Amniotic epithelial cell (primary cell): ENCODE data around the gene BLMH.

Experiments used
- DNase-seq: peaks from one replicate; pipeline ENCODE4 v3.0.0-alpha.2; 2010; ENCODE audit warnings: low read depth

Gene BLMH

GRCh38 chr17:30304778-30305177, 13.0 kb upstream of the BLMH start:
- DNase-seq, result peak; percentile 50

- DNase-seq, result no peak
Observed at GRCh38 chr17:30302241-30302640, 10.5 kb upstream of the BLMH start.

- no peak for DNase-seq
Observed at GRCh38 chr17:30300818-30301217, 9.1 kb upstream of the BLMH start.

GRCh38 chr17:30299000-30299399, 7.3 kb upstream of the BLMH start:
- DNase-seq, result peak; percentile 4

- no peak for DNase-seq
Observed at GRCh38 chr17:30297715-30298114, 6.0 kb upstream of the BLMH start.

- DNase-seq, result no peak
Observed at GRCh38 chr17:30296499-30297080, 4.8 kb upstream of the BLMH start.

GRCh38 chr17:30292286-30292858, 628 bp upstream of the BLMH start:
- DNase-seq, result peak; percentile 40

- peak; percentile 29 for DNase-seq
Observed at GRCh38 chr17:30290696-30291542, 825 bp downstream of the BLMH start.

- DNase-seq, result no peak
Observed at GRCh38 chr17:30290077-30290476, 1.7 kb downstream of the BLMH start.

GRCh38 chr17:30279156-30279555, 12.6 kb downstream of the BLMH start:
- no peak for DNase-seq

GRCh38 chr17:30278032-30278431, 13.7 kb downstream of the BLMH start:
- DNase-seq, result peak; percentile 67

GRCh38 chr17:30275911-30276310, 15.8 kb downstream of the BLMH start:
- DNase-seq, result no peak

- no peak for DNase-seq
Observed at GRCh38 chr17:30274887-30275286, 16.9 kb downstream of the BLMH start.

GRCh38 chr17:30273373-30273772, 18.4 kb downstream of the BLMH start:
- DNase-seq, result peak; percentile 15

GRCh38 chr17:30271102-30271501, 20.6 kb downstream of the BLMH start:
- DNase-seq, result peak; percentile 65

- peak; percentile 75 for DNase-seq
Observed at GRCh38 chr17:30267625-30268024, 24.1 kb downstream of the BLMH start.

- DNase-seq, result peak; percentile 95
Observed at GRCh38 chr17:30263552-30264333, 28.0 kb downstream of the BLMH start.

GRCh38 chr17:30256756-30257506, 34.8 kb downstream of the BLMH start:
- DNase-seq, result peak; percentile 75

- DNase-seq, result no peak
Observed at GRCh38 chr17:30254150-30254549, 37.6 kb downstream of the BLMH start.

- DNase-seq, result no peak
Observed at GRCh38 chr17:30253312-30253711, 38.4 kb downstream of the BLMH start.

- no peak for DNase-seq
Observed at GRCh38 chr17:30251931-30252330, 39.8 kb downstream of the BLMH start.

GRCh38 chr17:30249460-30249859, 42.3 kb downstream of the BLMH start:
- peak; percentile 49 for DNase-seq
